Activated T-helper 1 cell treated with anti-CD3 and anti-CD28 coated beads, Interleukin-2, amount 50 U/mL, for 16 hours (primary cell): Measurements from ENCODE around the gene DSCAM.

ENCODE experiments used
- DNase-seq, 2 donors: peaks; one replicate each; pipeline ENCODE4 v3.0.0-alpha.2; 2020; ENCODE audit warnings: low read depth in 1 of 2, low spot score in 1 of 2

DSCAM gene

GRCh38 chr21:40770435-40771055 is 76.4 kb downstream of the DSCAM start:
- no peak for DNase-seq

DNA sequence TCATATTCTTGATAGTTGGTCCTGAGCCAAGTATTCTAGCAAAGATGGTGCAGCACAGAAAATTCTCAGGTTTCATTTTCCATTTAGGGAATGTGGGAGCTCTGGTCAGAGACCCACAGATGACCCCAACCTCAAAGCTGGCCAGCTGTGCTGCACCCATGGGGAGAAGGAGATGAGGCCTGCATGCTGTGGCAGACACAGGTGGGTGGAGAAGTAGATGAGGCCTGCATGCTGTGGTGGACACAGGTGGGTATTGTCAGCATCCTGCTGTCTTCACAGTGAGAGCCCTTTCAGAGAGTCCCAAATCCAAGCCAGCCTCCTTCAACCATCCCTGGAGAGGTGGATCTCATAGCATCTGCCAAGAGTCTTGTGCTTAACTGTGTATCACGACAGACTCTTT is 77.7 kb downstream of the DSCAM start:
- no peak for DNase-seq

DNA sequence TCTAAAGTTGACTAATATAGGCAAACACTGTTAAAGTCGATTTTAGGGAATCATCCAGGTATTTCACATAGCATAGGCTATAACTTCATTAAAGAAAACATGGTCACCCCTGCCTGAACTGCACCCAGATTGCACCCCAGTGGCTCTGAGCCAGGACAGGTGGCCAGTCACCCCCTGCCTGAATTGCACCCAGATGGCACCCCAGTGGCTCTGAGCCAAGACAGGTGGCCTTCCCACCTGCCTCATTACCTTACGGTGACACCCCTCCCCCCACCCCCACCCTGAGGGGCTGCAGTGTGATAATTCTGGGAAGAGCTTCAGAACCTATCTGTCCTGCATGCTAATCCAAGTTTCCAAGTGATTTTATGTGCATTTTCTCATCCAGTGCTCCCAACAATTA is 78.9 kb downstream of the DSCAM start:
- no peak for DNase-seq

GRCh38 chr21:40766381-40766780 is 80.6 kb downstream of the DSCAM start:
- DNase-seq: no peak

DNA sequence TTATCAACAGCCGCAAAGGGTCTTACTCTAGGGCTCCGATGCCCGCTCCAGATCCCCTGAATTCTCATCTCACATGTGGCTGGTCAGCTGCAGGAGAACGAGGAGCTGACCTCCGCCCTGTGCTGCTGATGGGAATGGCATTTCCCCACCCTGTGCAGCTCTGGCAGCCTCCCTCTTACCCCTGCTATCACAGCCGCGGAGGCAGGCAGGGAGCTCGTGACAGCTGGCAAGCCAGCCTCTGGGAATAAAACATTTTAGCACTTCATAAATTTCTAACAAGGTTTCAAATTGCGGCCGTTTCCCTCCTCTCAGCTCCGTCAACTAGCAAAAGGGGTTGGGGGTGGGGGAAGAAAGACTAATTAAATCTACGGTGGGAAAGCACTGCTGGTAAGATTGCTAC is 81.1 kb downstream of the DSCAM start:
- no peak for DNase-seq

- DNase-seq: no peak
Observed at GRCh38 chr21:40760821-40761220, 86.1 kb downstream of the DSCAM start.

DNA sequence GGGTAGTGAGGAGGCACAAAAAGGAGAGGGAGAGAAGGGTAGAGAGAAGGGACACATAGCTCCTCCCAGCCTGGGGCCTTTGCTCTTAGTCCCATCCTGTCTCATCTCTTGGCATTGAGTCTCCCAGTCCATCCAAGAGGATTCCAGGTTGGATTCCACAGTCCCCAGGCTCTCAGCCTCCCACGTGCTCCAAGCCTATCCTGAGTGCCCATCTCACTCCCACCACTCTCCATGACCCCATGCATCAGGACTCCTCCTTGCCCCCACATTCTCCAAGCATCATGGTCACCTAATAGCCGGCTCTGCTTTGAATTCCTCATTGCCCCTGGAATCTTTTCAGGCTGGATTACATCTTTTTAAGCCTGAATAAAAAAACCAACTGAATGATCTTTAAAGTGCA is 87.9 kb downstream of the DSCAM start:
- DNase-seq: no peak

- no peak for DNase-seq
Observed at GRCh38 chr21:40757366-40757765, 89.6 kb downstream of the DSCAM start.

DNA sequence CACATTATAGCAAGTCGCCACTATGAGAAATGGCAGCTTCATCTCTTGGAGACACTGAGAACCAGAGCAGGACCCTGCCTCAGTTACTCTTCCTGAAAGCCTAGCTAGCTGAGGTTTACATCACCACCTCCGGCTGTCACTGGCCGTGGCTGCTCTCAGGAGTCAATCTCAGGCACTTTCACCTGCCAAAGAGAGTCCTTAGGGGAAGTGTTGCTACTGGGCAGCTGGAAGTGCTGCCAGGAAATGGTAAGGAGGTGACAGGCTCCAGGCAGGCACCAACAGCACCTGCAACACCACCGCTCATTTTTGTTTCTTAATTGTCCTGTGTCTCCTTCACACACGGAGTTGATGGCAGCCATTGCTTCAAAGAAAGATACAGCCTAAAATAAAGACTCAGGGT is 92.5 kb downstream of the DSCAM start:
- DNase-seq: no peak

DNA sequence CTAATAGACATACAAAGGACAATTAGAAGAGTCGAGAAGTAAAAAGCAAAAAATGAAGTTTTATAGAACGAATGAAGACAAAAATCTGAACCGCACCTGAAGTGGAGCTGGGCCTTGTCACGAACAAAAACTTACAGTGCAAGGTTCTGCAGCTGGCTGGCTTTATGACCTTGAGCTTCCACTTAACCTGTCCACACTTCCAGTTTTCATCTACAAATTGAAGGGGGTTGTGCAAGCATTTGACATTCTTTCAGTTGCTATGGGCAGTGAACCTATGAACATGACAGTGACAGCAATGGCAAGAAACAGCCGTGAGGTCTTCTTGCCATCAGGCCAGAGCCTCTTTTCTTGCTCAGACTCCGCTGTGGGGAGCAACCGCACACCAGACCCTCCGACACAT is 93.2 kb downstream of the DSCAM start:
- DNase-seq: no peak

DNA sequence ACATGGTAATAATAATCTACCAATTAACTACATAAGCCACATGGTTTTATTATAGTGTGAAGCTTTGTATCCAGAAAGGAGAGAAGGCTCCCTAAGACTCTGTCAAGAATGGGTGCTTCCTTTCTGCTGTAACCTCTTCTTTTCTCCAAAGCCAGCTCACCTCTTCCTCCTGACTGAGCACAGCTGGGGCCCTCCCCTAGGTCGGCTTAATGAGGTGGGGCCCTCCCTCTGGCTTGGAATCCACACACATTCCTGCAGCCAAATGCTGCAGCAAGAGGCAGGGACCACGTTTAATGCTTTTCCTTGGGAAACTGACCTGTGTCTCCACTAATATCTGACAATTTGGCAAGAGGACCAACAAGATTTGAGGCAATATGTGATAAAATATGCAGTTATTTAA is 94.8 kb downstream of the DSCAM start:
- DNase-seq: no peak

DNA sequence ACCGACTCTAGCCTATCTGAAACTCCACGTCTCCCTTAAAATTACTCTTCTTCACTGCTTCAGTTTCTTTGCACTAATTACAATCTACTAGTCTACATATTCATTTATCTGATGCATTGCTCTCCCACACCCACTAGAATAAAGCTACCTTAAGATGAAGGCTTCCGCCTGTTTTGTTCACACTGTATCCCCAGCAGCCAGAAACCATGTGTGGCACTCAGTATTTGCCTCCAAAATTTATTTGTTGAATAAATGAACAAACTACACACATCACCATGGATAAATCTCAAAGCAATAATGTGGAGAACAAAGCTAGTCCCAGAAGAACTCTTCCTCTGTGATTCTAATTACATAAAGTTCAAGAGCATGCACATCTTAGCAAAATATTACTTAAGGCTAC is 95.7 kb downstream of the DSCAM start:
- DNase-seq: no peak

DNA sequence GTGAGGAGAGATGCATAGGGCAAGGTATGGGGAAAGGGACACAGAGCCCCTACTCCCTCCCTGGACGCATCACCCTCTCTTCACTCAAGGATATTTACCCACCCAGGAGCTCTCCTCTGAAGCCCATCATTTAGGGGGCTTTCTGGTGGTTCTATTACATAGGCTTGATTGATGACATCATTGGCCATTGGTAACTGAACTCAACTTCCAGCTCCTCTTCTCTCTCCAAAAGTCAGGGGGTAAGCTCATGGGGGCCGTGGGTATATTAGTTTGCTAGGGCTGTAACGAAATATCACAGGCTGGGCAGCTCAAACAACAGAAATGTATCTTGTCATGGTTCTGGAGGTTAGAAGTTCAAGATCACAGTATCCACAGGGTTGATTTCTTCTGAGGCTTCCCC is 110.8 kb downstream of the DSCAM start:
- DNase-seq: no peak

GRCh38 chr21:40733024-40733397 is 113.9 kb downstream of the DSCAM start:
- no peak for DNase-seq

DNA sequence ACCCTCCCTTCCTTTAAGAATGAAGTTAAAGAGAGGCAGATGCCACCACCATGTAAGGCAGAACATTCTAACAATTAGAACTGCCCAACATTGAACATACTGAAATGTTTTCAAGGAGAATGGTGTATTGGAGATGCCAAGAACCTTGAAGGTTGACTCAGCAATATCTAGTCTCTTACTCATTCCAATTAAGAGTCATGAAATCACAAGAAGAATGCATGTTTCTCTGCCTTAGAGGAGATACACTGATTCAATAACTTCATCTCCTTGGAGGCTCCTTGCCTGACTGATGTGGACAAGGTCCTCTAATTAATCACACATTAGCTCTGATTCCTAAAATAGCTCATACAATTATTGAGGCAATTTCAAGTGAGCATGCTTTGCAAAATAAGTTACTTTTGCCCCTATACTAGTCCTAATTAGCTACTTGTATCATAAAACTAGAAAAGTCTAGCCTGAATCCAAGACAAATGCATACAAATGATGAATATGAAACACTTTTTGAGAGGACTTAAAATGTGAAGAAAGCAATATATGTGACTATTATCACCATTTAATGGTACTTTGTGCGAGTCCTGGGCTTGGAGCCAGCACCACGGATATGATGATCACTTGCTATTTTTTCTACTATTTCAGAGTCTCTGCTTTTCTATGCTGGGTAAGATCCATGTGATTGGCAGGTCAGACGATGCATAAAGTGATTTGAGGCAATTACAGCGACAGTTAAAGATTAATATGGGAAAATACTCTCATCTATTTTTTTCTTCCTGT is 114.5 kb downstream of the DSCAM start:
- no peak for DNase-seq

GRCh38 chr21:40731206-40731605 is 115.8 kb downstream of the DSCAM start:
- no peak for DNase-seq

DNA sequence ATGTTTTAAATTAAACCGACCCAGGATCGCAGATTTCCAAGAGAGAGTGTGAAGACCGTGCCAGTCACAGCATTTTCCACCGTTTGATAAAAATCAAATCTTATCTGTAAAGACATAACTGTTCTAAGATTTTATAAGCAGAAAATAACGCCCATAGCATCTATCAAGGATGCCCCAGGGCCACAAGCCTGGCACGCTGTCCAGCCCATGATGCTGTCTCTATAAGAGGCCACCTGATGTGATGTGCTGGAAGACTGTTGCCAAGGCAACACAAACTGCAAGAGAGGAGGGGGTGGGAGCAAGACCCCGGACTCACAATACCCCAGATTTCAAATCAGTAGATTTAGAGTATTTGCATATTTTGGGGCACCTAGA is 116.5 kb downstream of the DSCAM start:
- no peak for DNase-seq

- no peak for DNase-seq
Observed at GRCh38 chr21:40729761-40730425, 117.1 kb downstream of the DSCAM start.

GRCh38 chr21:40723966-40724365 is 123.0 kb downstream of the DSCAM start:
- no peak for DNase-seq

- DNase-seq: no peak
Observed at GRCh38 chr21:40723317-40723716, 123.6 kb downstream of the DSCAM start.

DNA sequence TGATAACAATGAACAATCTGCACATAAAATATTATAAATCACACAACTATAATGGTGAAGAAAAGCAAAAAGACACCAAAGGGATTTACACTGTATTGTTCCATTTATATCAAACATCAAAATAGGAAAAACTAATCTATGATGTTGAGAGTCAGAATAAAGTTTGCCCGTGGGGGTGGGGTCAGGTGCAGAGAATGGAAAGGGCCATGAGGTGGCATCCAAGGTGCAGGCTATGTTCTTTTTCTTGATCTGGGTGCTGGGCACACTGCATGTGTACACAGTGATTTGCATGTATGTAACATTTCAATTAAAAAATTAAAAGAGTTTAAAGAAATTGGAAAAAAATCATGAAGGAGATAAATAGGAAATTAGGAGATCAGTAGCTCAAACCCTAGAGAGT is 127.3 kb downstream of the DSCAM start:
- no peak for DNase-seq

DNA sequence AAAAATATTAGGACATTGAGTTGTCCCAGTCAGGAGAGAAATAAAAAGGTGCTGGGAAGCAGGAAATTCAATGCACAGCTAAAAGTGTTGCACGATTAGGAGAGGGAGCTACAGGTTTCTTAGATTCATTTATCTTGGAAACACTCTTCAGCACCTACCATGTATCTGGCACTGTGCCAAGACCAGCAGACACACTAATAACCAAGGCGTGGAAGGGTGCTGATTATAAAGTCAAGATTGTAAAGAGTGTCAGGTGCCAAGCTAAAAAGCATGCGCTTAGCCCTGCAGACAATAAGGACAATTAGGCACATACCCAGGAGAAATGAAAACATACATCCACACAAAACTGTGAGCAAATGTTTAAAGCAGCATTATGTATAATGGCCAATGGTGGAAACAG is 129.9 kb downstream of the DSCAM start:
- DNase-seq: no peak

- no peak for DNase-seq
Observed at GRCh38 chr21:40714536-40714935, 132.4 kb downstream of the DSCAM start.
